ENCODE data around the gene C1QL1. TPM values are rescaled to one million over a fixed set of nuclear protein-coding genes. Genes with fewer than 3 reads are reported as not detected.

C1QL1 gene
- total and polyA plus RNA-seq, 2 of the 13 experiments (the other 11 are each of a cell fraction or from before 2014, with no cell fraction given), result 0.11 TPM

- TF ChIP-seq TEAD3 (CRISPR knock-in tag; optimal IDR thresholded peaks at IDR 0.05; ENCODE audit: borderline replicate concordance), result peak; percentile 39
- TF ChIP-seq MTA1 (CRISPR knock-in tag; IDR thresholded peaks at IDR 0.05; ENCODE audit: borderline replicate concordance), result no peak
- TF ChIP-seq SMC3 (IDR thresholded peaks at IDR 0.05; ENCODE audit: low read length), result peak; percentile 82
- TF ChIP-seq ZNF629 (CRISPR knock-in tag; conservative IDR thresholded peaks at IDR 0.05), result peak; percentile 92
- TF ChIP-seq ETV5 (CRISPR knock-in tag; IDR thresholded peaks at IDR 0.05; ENCODE audit: borderline replicate concordance), result peak; percentile 30; the same call in 1 of the 2 replicates
- TF ChIP-seq ZNF350 (CRISPR knock-in tag; IDR thresholded peaks at IDR 0.05; ENCODE audit: borderline replicate concordance, low read depth), result 0 out of 2 replicates have a peak, but pooled peaks have one; percentile 28
- no peak for TF ChIP-seq AKNA (CRISPR knock-in tag; IDR thresholded peaks at IDR 0.05; ENCODE audit: borderline replicate concordance)
- TF ChIP-seq HES4 (CRISPR knock-in tag; IDR thresholded peaks at IDR 0.05; ENCODE audit: borderline replicate concordance), result 0 out of 2 replicates have a peak, but pooled peaks have one; percentile 8
- 0 out of 2 replicates have a peak, but pooled peaks have one; percentile 16 for TF ChIP-seq ZNF788 (CRISPR knock-in tag; IDR thresholded peaks at IDR 0.05; ENCODE audit: borderline replicate concordance)
- peak; percentile 72; the same call in 1 of the 2 replicates for TF ChIP-seq ZNF768 (CRISPR knock-in tag; IDR thresholded peaks at IDR 0.05)
- TF ChIP-seq ONECUT2 (CRISPR knock-in tag; IDR thresholded peaks at IDR 0.05), result no peak
- no peak for TF ChIP-seq NONO (IDR thresholded peaks at IDR 0.05)
- TF ChIP-seq NONO (CRISPR knock-in tag; conservative IDR thresholded peaks at IDR 0.05), result 0 out of 2 replicates have a peak, but pooled peaks have one; percentile 41
- no peak for TF ChIP-seq LCORL (IDR thresholded peaks at IDR 0.05)
- peak; percentile 76; the same call in 1 of the 2 replicates for TF ChIP-seq LCORL (CRISPR knock-in tag; IDR thresholded peaks at IDR 0.05)
- 0 out of 2 replicates have a peak, but pooled peaks have one; percentile 73 for TF ChIP-seq TSC22D2 (CRISPR knock-in tag; IDR thresholded peaks at IDR 0.05; ENCODE audit: borderline replicate concordance)
- TF ChIP-seq ZNF614 (CRISPR knock-in tag; IDR thresholded peaks at IDR 0.05; ENCODE audit: borderline replicate concordance), result peak; percentile 59; the same call in 1 of the 2 replicates
- no peak for TF ChIP-seq ZBTB49 (CRISPR knock-in tag; IDR thresholded peaks at IDR 0.05; ENCODE audit: borderline replicate concordance)
- no peak for TF ChIP-seq USF2 (IDR thresholded peaks at IDR 0.05; ENCODE audit: low read depth, low read length)
- no peak for TF ChIP-seq USF2 (CRISPR knock-in tag; IDR thresholded peaks at IDR 0.05; ENCODE audit: borderline replicate concordance)
- TF ChIP-seq IRX3 (CRISPR knock-in tag; IDR thresholded peaks at IDR 0.05; ENCODE audit: borderline replicate concordance, low read depth), result no peak
Observed at GRCh38 chr17:44919885-44920564, 48.1 kb downstream of the C1QL1 start (continued).

Measured in HepG2 (cell line).